ENCODE measurements around the gene GRIK1. TPM values are rescaled to one million over a fixed set of nuclear protein-coding genes. Genes with fewer than 3 reads are reported as not detected.

GRIK1 gene
- total RNA-seq, 2 experiments from 2014 or later = not detected

- no peak for DNase-seq
- no peak overlapping the region for H3K27ac Mint-ChIP-seq
- no peaks in the 10 kb centered on the region for H3K36me3 Mint-ChIP-seq
- H3K27me3 Mint-ChIP-seq = peaks cover 33% of the 10 kb centered on the region
- no peak overlapping the region for H3K4me3 Mint-ChIP-seq
- H3K9me3 Mint-ChIP-seq = no peaks in the 10 kb centered on the region
- no peaks in the 10 kb centered on the region for H3K4me1 Mint-ChIP-seq
Measured at GRCh38 chr21:29798840-29799239, 141.0 kb downstream of the GRIK1 start.

GRCh38 chr21:29797155-29797554, 142.6 kb downstream of the GRIK1 start:
- peaks cover 36% of the 10 kb centered on the region for H3K27me3 Mint-ChIP-seq
- H3K27ac Mint-ChIP-seq = no peak overlapping the region
- H3K36me3 Mint-ChIP-seq = no peaks in the 10 kb centered on the region
- no peaks in the 10 kb centered on the region for H3K4me1 Mint-ChIP-seq
- no peak overlapping the region for H3K4me3 Mint-ChIP-seq
- no peak for DNase-seq
- no peaks in the 10 kb centered on the region for H3K9me3 Mint-ChIP-seq

DNA sequence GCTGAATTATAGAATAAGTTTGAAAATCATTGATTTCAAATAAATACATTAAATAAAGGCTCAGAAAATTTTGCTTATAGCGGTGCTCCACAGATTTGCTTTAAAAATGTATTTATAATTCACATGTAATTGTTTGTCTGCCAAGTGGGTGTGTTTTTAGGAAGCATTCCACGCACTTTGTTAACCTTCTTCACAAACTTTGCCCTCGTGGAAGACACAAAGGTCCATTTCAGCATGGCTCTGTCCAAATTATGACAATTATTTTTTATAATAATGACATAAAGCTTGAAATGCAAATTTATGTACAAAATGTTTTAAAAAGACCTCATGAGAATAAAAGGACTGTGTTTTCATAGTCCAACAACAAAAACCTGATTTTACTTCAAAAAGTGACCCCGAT, 146.1 kb downstream of the GRIK1 start:
- Mint-ChIP-seq H3K27me3 (peaks cover 22% of the 10 kb centered on the region), H3K36me3 (no peaks in the 10 kb centered on the region), H3K9me3 (no peaks in the 10 kb centered on the region), H3K27ac (no peak overlapping the region), H3K4me3 (no peak overlapping the region), H3K4me1 (no peaks in the 10 kb centered on the region)
- DNase-seq = no peak

- H3K4me1 Mint-ChIP-seq = no peaks in the 10 kb centered on the region
- no peak overlapping the region for H3K4me3 Mint-ChIP-seq
- no peak for DNase-seq
- peaks cover 21% of the 10 kb centered on the region for H3K27me3 Mint-ChIP-seq
- H3K27ac Mint-ChIP-seq = no peak overlapping the region
- H3K36me3 Mint-ChIP-seq = no peaks in the 10 kb centered on the region
- H3K9me3 Mint-ChIP-seq = no peaks in the 10 kb centered on the region
Measured at GRCh38 chr21:29789393-29789792, 150.4 kb downstream of the GRIK1 start.

DNA sequence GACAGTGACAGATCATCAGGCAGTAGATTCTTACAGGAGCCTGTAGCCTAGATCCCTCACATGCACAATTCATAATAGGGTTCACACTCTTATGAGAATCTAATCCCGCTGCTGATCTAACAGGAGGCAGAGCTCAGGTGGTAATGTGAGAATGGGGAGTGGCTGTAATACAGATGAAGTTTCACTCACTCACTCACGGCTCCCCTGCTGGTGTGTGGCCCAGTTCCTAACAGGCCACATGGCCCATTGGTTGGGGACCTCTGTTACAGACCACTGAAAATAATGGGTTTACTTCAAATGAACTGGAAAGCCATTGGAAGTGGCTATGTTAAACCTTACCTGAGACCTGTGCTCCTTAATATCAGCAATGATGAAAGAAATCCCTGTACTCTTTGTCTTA, 151.0 kb downstream of the GRIK1 start:
- Mint-ChIP-seq H3K4me1 (no peaks in the 10 kb centered on the region), H3K4me3 (no peak overlapping the region), H3K27ac (no peak overlapping the region), H3K36me3 (no peaks in the 10 kb centered on the region), H3K27me3 (peaks cover 21% of the 10 kb centered on the region), H3K9me3 (no peaks in the 10 kb centered on the region)
- no peak for DNase-seq

DNA sequence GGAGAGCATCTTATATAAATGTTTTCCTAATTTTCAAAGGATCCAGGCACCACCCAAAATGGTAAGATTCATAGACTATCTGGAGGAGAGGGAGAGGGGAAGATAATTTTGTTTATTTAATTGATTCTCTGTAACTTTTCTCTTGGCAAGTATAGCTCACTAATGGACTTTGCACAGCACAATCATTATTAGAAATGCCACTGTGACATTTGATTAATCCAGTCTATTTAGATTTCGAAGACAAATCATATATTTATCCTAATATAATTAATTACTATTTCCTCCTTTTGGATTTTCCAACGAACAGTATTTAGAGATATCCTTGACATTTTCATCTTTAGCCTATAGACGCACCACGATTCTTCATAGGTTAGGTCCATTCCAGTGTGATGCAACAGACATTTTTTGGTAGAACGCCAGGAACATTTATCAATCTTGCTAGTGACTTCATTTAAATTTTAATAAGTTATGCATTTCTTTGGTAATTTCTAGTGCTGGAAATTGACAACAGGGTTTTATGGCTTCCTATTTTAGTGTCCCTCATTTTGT, 152.4 kb downstream of the GRIK1 start:
- H3K27ac Mint-ChIP-seq = no peak overlapping the region
- no peaks in the 10 kb centered on the region for H3K9me3 Mint-ChIP-seq
- no peak for DNase-seq
- H3K27me3 Mint-ChIP-seq = peaks cover 18% of the 10 kb centered on the region
- no peaks in the 10 kb centered on the region for H3K4me1 Mint-ChIP-seq
- H3K4me3 Mint-ChIP-seq = no peak overlapping the region
- H3K36me3 Mint-ChIP-seq = no peaks in the 10 kb centered on the region

DNA sequence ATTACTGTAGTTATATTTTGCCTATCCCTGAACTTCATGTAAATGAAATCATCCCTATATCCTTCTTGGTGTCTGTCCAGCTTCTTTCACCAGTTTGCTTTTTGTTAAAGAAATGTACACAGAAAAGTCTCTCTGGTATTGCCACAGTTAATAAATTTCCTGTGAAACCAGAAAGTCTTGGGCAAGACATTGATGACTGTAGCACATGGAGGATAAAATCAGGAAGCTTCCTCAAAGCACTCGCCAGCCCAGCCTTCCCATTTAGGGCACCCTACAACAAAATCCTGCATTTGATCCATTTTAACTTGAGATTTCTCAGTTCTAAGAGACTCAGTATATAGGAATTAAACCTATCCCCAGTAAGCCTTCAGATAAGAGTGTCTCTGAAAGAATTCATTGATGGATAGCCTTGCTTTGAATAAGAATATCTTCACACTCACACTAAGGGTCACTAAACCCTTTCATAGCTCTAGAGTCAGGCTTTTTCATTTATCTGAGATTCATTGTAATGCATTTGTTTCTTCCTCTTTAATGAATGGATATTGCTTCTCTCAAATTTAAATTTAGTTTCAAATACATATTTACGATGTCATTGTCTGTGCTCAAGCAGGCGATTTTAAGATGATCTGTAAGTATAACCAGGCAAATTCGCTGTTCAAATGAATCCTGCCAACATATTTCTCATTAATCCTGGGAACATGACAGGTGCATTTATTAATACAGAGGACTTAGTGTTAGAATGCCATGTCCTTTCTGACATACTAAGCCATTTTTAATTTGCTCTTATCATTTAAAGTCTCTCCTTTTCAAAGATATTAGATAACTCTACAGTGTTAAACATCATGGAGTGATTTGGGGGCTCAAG, 153.1 kb downstream of the GRIK1 start:
- Mint-ChIP-seq H3K36me3 (no peaks in the 10 kb centered on the region), H3K4me1 (no peaks in the 10 kb centered on the region), H3K9me3 (no peaks in the 10 kb centered on the region), H3K27me3 (peaks cover 18% of the 10 kb centered on the region), H3K27ac (no peak overlapping the region), H3K4me3 (no peak overlapping the region)
- DNase-seq = no peak

- peaks cover 3% of the 10 kb centered on the region for H3K27me3 Mint-ChIP-seq
- no peaks in the 10 kb centered on the region for H3K9me3 Mint-ChIP-seq
- DNase-seq = no peak
- no peaks in the 10 kb centered on the region for H3K36me3 Mint-ChIP-seq
- H3K27ac Mint-ChIP-seq = no peak overlapping the region
- no peak overlapping the region for H3K4me3 Mint-ChIP-seq
- no peaks in the 10 kb centered on the region for H3K4me1 Mint-ChIP-seq
Measured at GRCh38 chr21:29777160-29777559, 162.6 kb downstream of the GRIK1 start.

GRCh38 chr21:29775462-29775861, 164.3 kb downstream of the GRIK1 start:
- Mint-ChIP-seq H3K9me3 (no peaks in the 10 kb centered on the region), H3K4me3 (no peak overlapping the region), H3K36me3 (no peaks in the 10 kb centered on the region), H3K27me3 (peaks cover 6% of the 10 kb centered on the region), H3K4me1 (no peaks in the 10 kb centered on the region), H3K27ac (no peak overlapping the region)
- DNase-seq = no peak

- Mint-ChIP-seq H3K4me3 (no peak overlapping the region), H3K4me1 (no peaks in the 10 kb centered on the region), H3K27ac (no peak overlapping the region), H3K27me3 (peaks cover 6% of the 10 kb centered on the region), H3K9me3 (no peaks in the 10 kb centered on the region), H3K36me3 (no peaks in the 10 kb centered on the region)
- no peak for DNase-seq
Measured at GRCh38 chr21:29771491-29772066, 168.2 kb downstream of the GRIK1 start.

DNA sequence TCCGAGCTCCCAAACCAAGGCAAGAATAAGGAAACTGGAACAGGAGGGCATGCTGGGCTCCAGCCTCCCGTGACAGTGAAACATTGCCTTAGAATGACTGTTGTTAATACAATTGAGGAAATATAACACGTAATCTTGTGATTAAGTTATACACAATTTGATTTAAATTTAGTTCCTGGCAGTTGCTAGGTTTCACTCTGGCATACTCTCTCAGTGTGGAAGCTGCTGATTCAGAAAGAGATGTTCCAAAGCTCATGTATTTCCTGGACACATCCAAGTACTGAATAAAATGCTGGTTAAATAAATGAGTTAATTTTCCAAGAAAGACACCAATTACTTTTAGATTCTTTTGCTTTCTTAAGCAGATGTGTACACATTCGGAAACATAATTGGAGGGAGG, 176.1 kb downstream of the GRIK1 start:
- Mint-ChIP-seq H3K36me3 (no peaks in the 10 kb centered on the region), H3K27me3 (peaks cover 12% of the 10 kb centered on the region), H3K4me1 (no peaks in the 10 kb centered on the region), H3K4me3 (no peak overlapping the region), H3K27ac (no peak overlapping the region), H3K9me3 (no peaks in the 10 kb centered on the region)
- no peak for DNase-seq

- no peaks in the 10 kb centered on the region for H3K4me1 Mint-ChIP-seq
- no peak overlapping the region for H3K27ac Mint-ChIP-seq
- H3K9me3 Mint-ChIP-seq = no peaks in the 10 kb centered on the region
Measured at GRCh38 chr21:29762570-29763082, 177.2 kb downstream of the GRIK1 start.

GRCh38 chr21:29753216-29753615, 186.6 kb downstream of the GRIK1 start:
- Mint-ChIP-seq H3K27ac (no peak overlapping the region), H3K36me3 (no peaks in the 10 kb centered on the region), H3K4me1 (no peaks in the 10 kb centered on the region), H3K27me3 (no peaks in the 10 kb centered on the region), H3K9me3 (no peaks in the 10 kb centered on the region), H3K4me3 (no peak overlapping the region)
- DNase-seq = no peak

More at GRCh38 chr21:29762570-29763082, 177.2 kb downstream of the GRIK1 start:
- Mint-ChIP-seq H3K4me3 (no peak overlapping the region), H3K27me3 (peaks cover 12% of the 10 kb centered on the region), H3K36me3 (no peaks in the 10 kb centered on the region)
- DNase-seq = no peak

DNA sequence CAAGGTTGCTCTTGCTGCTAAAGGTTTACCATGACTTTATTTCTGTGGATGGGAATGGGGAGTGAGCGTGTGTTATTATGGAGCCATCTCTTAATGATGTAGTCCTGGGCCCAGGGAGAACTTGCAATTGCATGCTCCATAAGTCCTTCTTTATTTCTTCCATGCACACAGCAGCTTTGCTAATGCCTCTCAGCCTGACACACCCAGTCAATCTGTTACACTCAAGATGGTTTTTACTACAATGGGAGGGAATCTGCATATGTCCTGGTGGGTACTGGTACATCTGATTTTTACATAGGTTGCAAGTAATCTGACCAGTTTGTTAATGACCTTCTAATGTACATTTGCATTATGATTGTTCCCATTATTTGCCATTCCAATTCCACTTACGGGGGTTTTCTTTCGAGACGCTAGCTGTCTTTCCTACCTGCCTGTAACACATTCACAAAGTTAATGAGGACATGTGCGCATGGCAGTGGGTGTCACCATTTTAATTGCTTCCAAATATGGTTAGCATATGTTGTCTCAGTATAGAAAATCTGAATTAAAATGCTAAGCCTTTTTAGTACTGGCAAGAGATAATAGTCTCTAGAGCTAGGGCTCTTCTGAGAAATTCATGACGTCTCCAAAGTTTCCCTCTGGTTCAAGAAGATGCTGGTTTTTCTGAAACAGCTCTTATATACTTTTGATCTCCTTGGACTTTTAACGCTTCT, 188.2 kb downstream of the GRIK1 start:
- Mint-ChIP-seq H3K27me3 (no peaks in the 10 kb centered on the region), H3K36me3 (no peaks in the 10 kb centered on the region), H3K4me1 (no peaks in the 10 kb centered on the region), H3K4me3 (no peak overlapping the region), H3K9me3 (no peaks in the 10 kb centered on the region), H3K27ac (no peak overlapping the region)
- DNase-seq = no peak

GRCh38 chr21:29749957-29750356, 189.8 kb downstream of the GRIK1 start:
- H3K4me3 Mint-ChIP-seq = no peak overlapping the region

More at GRCh38 chr21:29749957-29750356, 189.8 kb downstream of the GRIK1 start:
- no peak for DNase-seq
- no peak overlapping the region for H3K27ac Mint-ChIP-seq
- H3K36me3 Mint-ChIP-seq = no peaks in the 10 kb centered on the region
- no peaks in the 10 kb centered on the region for H3K27me3 Mint-ChIP-seq
- H3K4me1 Mint-ChIP-seq = no peaks in the 10 kb centered on the region
- H3K9me3 Mint-ChIP-seq = no peaks in the 10 kb centered on the region

All from activated naive CD8-positive, alpha-beta T cell treated with anti-CD3 and anti-CD28 coated beads for 36 hours (primary cell).